Astrocyte (in vitro differentiated cells and primary cell): ENCODE measurements around the gene KIF26B.

Experiments
- CTCF ChIP-seq: IDR thresholded peaks from 2 replicates; pipeline ENCODE4 v1.5.1; 2011; ENCODE audit warnings: low read depth, mild to moderate bottlenecking, inconsistent platforms, low read length, moderate library complexity; ENCODE audit not compliant: insufficient read depth
- EZH2 ChIP-seq: IDR thresholded peaks from 2 replicates; pipeline ENCODE4 v1.6.1; 2012; ENCODE audit warnings: mild to moderate bottlenecking, low read length, inconsistent platforms; ENCODE audit not compliant: insufficient read depth

- TF ChIP-seq EZH2 (no peak), CTCF (no peak)
Measured at GRCh38 chr1:245688536-245689453, 534.0 kb downstream of the KIF26B start.
